MM.1S (cell line): Measurements from ENCODE around the gene FBXW4.

Source experiments
- EZH2 ChIP-seq: fragments of 300-600 bp; sonication (generic); optimal IDR thresholded peaks from 2 replicates; pipeline ENCODE3; 2017; ENCODE audit warnings: low read depth, mild to moderate bottlenecking, antibody characterized with exemption, low read length, mixed read lengths
- TF ChIP-seq, protein P1 (sequence below): fragments of 300-600 bp; sonication (generic); IDR thresholded peaks from 2 replicates; pipeline ENCODE4 v1.5.1; 2016; ENCODE audit warnings: antibody characterized with exemption, low read length, mixed read lengths

DNA sequence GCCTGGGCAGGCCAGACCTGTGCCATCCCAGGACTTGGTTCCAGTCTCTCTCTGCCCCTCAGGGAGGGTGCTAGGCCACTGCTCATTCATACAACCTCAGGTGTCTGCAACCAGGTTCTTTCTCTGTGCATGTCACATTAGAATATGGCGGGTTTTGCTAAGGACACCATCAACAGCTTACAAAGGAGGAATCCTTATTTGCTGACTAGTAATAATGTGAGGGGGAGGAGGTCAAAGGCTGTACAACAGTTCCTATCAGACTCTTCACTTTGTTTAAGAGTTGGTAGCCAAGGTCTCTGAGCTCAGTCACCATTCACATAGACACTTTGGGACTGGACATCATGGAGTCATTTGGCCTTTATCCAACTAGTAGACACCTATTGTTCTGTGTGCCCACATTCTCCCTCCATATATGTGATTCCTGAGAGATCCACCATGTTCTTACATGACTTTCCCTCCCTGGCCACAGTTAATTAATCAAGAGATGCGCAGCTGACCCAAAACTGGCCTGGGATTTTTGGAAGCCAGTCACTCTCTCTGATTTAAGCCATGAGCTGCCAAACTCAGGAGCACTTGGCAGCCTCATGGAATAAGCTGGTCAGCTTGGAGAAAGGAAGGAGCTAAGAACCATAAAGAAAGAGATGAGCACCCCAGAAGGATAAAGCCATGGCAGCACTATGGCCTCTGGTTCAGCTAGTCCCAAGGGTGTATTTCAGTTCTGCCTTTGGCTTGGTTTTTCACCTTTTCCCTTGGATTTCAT is 55.6 kb downstream of the FBXW4 start:
- no peak for TF ChIP-seq EZH2
- TF ChIP-seq, protein P1, sequence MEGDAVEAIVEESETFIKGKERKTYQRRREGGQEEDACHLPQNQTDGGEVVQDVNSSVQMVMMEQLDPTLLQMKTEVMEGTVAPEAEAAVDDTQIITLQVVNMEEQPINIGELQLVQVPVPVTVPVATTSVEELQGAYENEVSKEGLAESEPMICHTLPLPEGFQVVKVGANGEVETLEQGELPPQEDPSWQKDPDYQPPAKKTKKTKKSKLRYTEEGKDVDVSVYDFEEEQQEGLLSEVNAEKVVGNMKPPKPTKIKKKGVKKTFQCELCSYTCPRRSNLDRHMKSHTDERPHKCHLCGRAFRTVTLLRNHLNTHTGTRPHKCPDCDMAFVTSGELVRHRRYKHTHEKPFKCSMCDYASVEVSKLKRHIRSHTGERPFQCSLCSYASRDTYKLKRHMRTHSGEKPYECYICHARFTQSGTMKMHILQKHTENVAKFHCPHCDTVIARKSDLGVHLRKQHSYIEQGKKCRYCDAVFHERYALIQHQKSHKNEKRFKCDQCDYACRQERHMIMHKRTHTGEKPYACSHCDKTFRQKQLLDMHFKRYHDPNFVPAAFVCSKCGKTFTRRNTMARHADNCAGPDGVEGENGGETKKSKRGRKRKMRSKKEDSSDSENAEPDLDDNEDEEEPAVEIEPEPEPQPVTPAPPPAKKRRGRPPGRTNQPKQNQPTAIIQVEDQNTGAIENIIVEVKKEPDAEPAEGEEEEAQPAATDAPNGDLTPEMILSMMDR: no peak
